HG02885 (cell line): Measurements from ENCODE around the gene HEATR9.
"Not testable (repeated sequence)": the region's sequence is repeated elsewhere in the genome, so short reads cannot be mapped to it uniquely, and the experiment has no call there.

Source experiments
- ATAC-seq: cut with Tn5 transposase; IDR thresholded peaks from one replicate; pipeline ENCODE4 v1.9.1; 2021; ENCODE audit warnings: mild to moderate bottlenecking; ENCODE audit not compliant: unreplicated experiment, poor library complexity

HEATR9 gene, protein sequence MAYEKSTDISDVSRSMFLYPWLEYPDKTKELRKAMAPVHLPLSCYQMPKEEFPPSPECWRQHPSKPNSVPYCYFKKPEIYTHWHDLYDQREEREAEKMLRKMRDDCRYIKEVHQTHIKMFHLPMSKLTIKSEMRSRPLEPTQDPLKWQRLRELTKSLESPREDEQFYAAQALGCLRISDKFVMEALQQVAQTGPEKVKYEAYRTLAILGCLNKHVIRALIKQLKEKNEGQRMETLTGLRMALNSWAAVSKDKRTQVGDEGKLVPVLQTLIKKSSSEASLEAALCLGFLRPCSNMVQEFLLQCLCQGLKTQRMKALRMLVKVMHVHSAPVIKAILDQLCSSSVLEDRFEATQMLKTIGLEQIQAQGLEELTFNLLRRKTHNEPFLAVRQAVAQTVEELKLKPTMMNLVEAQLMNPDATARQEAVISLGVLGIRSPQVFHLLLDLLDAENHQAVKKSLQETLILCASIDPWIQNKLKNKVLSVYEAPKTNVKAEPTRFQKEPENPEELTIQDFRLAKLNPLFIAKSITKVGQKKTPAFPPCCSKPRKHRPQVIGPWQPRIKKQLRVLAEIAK

GRCh38 chr17:35868737-35869136 lies at the start of gene HEATR9:
Gene HEATR9 (minus strand): TSS chr17:35868891. CDS start chr17:35868742, 149 bp downstream.
- no peak for ATAC-seq

DNA sequence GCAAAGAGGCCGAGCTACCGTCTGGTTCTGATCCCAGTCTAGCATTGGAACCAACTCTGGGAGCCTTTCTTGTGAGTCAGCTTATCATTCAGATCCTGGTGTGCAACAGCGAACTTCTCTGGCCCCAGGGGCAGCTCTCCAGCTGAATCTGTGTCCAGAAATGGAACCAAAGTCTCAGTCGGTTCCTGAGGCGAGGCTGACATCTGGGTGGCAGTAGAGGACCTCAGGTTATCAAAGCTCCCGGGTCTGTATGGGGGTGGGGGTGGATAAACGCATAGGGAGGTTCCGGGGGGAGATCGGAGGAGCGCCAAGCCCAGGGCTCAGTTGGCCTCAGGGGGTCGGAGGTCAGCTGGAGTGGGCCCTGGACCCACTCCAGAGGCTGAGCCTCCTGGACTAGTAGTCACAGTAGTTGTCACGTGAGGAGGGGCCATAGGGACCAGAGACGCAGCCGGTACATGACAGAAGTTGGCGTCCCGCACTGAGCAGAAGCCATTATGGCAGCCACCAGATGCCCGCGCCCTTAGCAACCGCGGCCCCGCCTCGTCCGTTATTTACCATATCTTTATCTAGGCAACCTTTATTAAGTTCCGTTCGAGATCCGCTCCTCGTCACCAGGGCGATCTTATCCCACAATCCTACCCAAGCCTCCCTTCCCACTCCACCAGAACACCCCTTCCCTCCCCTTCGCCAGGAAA lies 49.0 kb upstream of the HEATR9 start:
- no peak for ATAC-seq

DNA sequence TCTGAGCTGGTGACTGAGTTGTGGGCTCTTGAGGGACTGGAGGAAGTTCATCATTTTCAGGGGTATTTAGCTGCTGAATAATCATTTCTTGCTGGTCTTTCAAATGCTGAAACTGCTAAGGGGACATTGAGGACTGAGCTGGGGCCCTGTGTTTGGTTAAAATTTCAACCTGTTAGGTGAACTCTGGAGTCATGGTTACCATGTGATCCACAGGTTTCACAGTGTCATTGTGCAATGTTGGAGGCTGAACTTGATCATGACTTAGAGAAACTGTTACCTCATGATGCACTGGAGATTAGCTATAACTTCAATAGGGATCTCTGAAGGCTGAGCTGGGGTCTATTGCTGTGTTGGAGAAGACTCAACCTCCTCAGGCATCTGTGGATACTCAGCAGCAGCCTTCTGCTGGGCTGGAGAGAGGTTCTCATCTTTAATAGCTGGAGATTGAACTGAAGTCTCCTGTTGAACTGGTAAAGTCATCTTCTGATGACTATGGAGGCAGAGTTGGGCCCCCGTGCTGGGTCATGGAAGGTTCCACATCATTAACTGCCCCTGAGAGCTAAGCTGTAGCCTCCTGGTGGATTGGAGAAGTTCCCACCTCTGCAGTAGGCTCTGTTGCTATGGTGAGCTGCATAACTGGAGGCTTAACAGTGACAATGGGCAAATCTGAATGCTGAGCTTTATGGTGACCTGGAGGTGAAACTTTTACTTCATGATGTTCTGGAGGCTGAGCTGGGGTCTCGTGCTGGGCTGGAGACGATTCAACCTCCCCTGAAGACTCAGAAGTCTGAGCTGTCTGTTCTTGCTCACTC lies 46.7 kb upstream of the HEATR9 start:
- ATAC-seq, result no peak

- no peak for ATAC-seq
These were observed 45.7 kb upstream of the HEATR9 start for GRCh38 chr17:35914354-35914753.

DNA sequence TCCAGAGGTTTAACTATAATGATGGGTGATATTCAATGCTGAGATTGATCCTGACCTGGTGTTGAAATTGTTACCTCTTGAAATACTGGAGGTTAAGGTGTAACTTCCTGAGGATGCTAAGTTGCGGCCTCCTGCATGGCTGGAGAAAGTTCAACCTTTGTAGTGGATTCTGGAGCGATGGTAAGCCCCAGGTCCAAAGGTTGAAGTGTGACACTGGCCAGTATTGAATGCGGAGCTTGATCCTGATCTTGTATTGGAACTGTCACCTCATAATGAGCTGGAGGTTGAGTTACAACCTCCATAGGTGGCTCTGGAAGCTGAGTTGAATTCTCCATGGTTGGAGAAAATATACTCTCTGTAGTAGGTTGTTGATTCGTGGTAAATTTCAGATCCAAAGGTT lies 44.9 kb upstream of the HEATR9 start:
- ATAC-seq, result no peak

GRCh38 chr17:35912942-35913341 lies 44.3 kb upstream of the HEATR9 start:
- no peak for ATAC-seq

DNA sequence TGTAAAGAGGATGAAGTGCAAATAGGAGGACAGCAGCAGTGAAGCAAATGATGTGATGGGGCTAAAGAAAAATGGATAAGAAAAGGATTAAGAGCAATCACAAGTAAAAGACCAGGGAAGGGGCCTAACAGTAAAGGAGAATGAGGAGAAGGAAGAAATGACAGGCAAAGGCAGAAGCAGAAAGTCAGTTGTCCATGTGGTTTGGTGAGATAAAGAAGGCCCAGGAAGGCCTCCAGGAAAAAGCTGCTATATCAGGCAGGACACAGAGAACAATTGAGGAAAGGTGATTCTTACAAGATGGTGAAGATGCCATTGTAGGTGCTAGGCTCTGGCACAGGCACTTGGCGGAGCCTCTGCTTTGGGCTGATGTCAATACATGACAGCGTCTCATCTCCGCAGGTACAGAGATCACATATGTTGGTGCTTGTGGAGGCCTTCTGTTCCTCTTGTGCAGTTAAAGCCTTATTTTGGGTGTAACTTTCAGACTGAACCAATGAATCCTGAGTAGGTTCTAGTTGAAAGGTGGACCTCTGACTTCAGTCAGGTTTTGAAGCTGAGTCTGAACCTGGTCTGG lies 43.7 kb upstream of the HEATR9 start:
- ATAC-seq, result no peak

- ATAC-seq, result no peak
These were observed 40.7 kb upstream of the HEATR9 start for GRCh38 chr17:35909408-35909807.

GRCh38 chr17:35907691-35908090 lies 39.0 kb upstream of the HEATR9 start:
- ATAC-seq, result no peak

- no peak for ATAC-seq
These were observed 38.4 kb upstream of the HEATR9 start for GRCh38 chr17:35906926-35907637.

GRCh38 chr17:35906191-35906925 lies 37.7 kb upstream of the HEATR9 start:
- ATAC-seq, result no peak

DNA sequence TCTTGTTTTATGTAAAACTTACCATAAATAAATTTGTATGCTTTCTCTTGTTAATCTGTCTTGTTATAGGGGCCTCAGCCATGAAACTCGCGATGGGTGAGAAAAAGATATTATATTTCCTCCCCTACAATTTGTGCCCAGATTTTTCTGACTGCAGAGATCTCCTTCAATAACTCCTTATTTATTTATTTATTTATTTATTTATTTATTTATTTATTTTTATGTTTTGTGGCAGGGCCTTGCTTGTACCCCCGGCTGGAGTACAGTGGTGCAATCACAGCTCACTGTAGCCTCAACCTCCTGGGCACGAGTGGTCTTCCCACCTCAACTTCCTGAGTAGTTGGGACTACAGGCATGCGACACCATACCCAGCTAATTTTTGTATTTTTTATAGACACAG lies 34.8 kb upstream of the HEATR9 start:
- ATAC-seq, result no peak

DNA sequence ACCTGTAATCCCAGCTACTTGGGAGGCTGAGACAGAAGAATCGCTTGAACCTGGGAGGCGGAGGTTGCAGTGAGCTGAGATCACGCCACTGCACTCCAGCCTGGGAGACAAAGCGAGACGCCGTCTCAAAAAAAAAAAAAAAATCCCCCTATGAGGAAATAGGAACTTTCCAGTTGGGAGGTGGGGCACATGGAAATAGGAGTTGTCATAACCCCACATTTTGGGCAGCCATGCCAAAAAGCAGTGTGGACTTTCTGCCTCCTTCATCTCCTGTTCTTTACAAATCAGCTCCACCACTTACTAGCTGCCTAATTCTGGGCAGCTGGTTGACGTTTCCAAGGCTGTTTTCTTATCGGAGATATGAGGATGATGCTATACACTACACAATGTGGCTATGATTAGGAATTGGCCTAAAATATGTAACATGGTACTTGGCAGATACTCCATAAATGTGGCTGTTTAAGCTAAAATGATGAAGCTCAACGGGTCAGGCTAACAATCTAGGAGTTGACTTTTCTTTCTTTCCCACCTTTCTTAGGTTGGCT lies 33.0 kb upstream of the HEATR9 start:
- ATAC-seq, result no peak

GRCh38 chr17:35900708-35901480 lies 32.2 kb upstream of the HEATR9 start:
- ATAC-seq, result no peak

- ATAC-seq, result no peak
These were observed 31.6 kb upstream of the HEATR9 start for GRCh38 chr17:35900280-35900679.

DNA sequence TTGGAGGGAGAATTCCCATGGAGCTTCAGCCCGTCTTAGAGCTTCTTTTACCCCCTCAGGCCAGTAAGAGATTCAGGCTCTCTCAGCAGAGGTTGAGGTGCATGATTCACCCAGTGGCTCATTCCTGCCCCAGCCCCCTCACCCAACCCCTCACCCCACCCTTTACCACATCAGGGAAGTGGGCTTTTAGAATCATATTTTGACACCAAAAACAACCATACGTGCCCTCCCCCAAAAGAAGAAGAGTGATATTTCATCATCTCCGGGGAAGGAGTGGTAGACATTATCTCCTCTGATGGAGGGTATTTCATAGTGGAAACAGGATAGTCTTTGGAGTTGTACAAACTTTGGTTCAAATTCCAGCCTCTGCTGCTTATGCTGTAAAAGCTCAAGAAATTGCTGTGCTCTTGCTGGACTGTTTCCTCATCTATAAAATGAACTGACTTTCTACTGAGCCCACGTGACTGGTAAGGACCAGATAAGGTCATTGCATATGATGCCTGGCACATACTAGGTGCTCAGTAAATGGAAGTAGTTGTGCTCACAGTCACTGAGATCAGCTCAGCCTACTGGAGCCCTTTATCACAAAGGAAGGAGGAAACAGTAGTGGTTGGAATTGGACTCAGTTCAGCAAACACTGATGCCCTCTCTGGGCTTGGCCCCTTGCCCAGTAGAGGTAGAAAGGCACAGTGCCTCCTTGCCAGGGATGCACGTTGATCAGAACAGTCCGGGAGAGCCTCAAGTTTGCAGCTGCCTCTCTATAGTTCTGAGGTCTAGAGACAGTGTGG lies 29.8 kb upstream of the HEATR9 start:
- no peak for ATAC-seq

GRCh38 chr17:35897772-35898171 lies 29.1 kb upstream of the HEATR9 start:
- ATAC-seq, result not testable (repeated sequence)
